K562 (cell line): Measurements from ENCODE around the gene PRSS53.

Source experiments
- ARID1B ChIP-seq: fragments of 450-650 bp; IDR thresholded peaks from 2 replicates; pipeline ENCODE4 v1.6.1; 2016; ENCODE audit warnings: antibody characterized with exemption, mild to moderate bottlenecking, inconsistent platforms
- CTCF ChIP-seq, 3 experiments: IDR thresholded peaks in 2 of 3; conservative IDR thresholded peaks in 1 of 3; 2 replicates each; pipeline ENCODE4 v1.5.1; 2011 to 2012; ENCODE audit warnings: low read length in 3 of 3, mild to moderate bottlenecking in 3 of 3, control low read depth in 2 of 3, improper control_type of control experiment in 1 of 3, inconsistent platforms in 1 of 3, low read depth in 1 of 3, mixed read lengths in 1 of 3, moderate library complexity in 1 of 3; ENCODE audit not compliant: insufficient read depth in 2 of 3
- EP300 ChIP-seq: IDR thresholded peaks from 2 replicates; pipeline ENCODE4 v1.6.1; 2012; ENCODE audit warnings: low read length, improper control_type of control experiment
- HBP1 ChIP-seq: fragments of 450-650 bp; formaldehyde crosslinking; IDR thresholded peaks from 2 replicates; pipeline ENCODE4 v1.4.0; 2022; ENCODE audit warnings: missing genetic modification characterization
- IRF2 ChIP-seq: sonication (generic); formaldehyde crosslinking; IDR thresholded peaks from 2 replicates; pipeline ENCODE4 v1.8.1; 2022; ENCODE audit warnings: mild to moderate bottlenecking, missing genetic modification reagents
- POLR2AphosphoS5 ChIP-seq: IDR thresholded peaks from 2 replicates; pipeline ENCODE4 v1.6.1; 2011; ENCODE audit warnings: mild to moderate bottlenecking, low read depth, low read length, moderate library complexity; ENCODE audit not compliant: control insufficient read depth, insufficient read depth
- SP1 ChIP-seq: sonication (generic); formaldehyde crosslinking; IDR thresholded peaks from 2 replicates; pipeline ENCODE4 v1.8.1; 2022; ENCODE audit warnings: mild to moderate bottlenecking, missing genetic modification reagents
- U2AF1 ChIP-seq: fragments of 200-400 bp; formaldehyde crosslinking; optimal IDR thresholded peaks from 2 replicates; pipeline ENCODE3; 2017; ENCODE audit warnings: mild to moderate bottlenecking, low read depth, low read length, moderate library complexity
- ZNF407 ChIP-seq: fragments of 450-650 bp; IDR thresholded peaks from 2 replicates; pipeline ENCODE4 v1.6.1; 2016; ENCODE audit warnings: low read depth
- ZNF57 ChIP-seq: fragments of 450-650 bp; formaldehyde crosslinking; IDR thresholded peaks from 2 replicates; pipeline ENCODE4 v1.4.0; 2020; ENCODE audit warnings: mild to moderate bottlenecking, moderate library complexity
- TF ChIP-seq, protein P1 (sequence below): sonication (generic); formaldehyde crosslinking; IDR thresholded peaks from 2 replicates; pipeline ENCODE4 v1.9.0; 2022; ENCODE audit warnings: mild to moderate bottlenecking, missing genetic modification reagents

- no peak for TF ChIP-seq CTCF (IDR thresholded peaks at IDR 0.05 in 2 of 3, conservative IDR thresholded peaks at IDR 0.05 in 1 of 3; ENCODE audit: insufficient read depth in 2 of 3, low read depth in 1 of 3, low read length in 3 of 3)
- no peak for TF ChIP-seq SP1 (CRISPR knock-in tag)
- no peak for TF ChIP-seq POLR2AphosphoS5
- no peak for TF ChIP-seq IRF2
- no peak for TF ChIP-seq U2AF1
- TF ChIP-seq, protein P1, sequence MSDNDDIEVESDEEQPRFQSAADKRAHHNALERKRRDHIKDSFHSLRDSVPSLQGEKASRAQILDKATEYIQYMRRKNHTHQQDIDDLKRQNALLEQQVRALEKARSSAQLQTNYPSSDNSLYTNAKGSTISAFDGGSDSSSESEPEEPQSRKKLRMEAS (CRISPR knock-in tag): no peak
- no peak for TF ChIP-seq ZNF57 (CRISPR knock-in tag)
- TF ChIP-seq ZNF407: no peak
- no peak for TF ChIP-seq EP300
- no peak for TF ChIP-seq ARID1B
- TF ChIP-seq HBP1 (CRISPR knock-in tag): no peak
Observed at GRCh38 chr16:31063495-31063842, 25.3 kb downstream of the PRSS53 start.
